ENCODE results near the gene NDEL1. TPM values are rescaled to one million over a fixed set of nuclear protein-coding genes. Genes with fewer than 3 reads are reported as not detected.

Gene NDEL1, protein sequence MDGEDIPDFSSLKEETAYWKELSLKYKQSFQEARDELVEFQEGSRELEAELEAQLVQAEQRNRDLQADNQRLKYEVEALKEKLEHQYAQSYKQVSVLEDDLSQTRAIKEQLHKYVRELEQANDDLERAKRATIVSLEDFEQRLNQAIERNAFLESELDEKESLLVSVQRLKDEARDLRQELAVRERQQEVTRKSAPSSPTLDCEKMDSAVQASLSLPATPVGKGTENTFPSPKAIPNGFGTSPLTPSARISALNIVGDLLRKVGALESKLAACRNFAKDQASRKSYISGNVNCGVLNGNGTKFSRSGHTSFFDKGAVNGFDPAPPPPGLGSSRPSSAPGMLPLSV
- 84.5 TPM for total RNA-seq

DNA sequence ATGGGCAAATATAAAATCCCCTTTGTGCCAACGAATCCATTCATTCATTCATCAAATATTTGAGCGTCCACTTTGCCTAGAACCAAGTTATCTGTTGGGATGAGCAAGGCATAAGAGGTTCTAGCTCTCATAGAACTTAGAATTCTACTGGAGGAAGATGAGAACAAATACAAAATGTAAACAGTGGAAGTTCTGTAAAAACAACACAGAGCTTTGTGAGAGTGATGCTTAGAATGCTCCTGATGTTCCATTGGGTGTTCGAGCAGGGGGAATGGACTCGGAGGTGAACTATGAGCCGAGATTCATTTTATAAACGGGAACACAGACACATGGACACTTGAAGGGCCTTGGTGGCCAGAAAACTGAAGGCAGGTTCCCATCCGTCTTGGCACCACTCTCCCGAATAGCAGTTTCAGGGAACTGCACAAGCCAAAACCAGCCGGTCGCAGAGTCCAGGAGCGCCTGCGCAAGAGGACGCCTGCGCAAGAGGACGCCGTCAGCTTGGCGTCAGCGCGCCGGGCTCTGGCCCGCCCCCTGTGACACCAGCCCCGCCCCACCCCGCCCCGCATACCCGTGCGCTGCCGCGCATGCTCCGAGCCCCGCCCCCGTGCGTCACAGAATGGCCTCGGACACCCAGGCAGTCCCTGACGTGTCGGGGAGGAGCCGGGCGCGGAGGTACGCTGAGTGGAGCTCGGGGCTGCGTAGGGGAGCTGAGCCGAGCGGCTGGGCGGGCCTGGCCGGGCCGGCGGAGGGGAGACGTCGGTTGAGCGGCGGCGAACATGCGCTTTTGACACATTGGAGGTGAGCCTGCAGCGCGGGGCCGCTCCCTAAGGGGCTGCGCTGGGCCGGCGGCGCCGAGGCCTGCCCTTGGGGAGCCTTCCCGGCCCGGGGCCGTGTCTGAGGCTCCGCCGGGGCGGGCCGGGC, at the start of gene NDEL1:
NDEL1 (plus strand) TSS at position 640 of the 924 bp plus-strand sequence. CDS start 8,388 bp downstream, outside the sequence.
- DNase-seq (ENCODE audit: low spot score), result peak; percentile 99

GRCh38 chr17:8386841-8387240, 48.8 kb upstream of the NDEL1 start:
- DNase-seq (ENCODE audit: low spot score), result no peak

DNA sequence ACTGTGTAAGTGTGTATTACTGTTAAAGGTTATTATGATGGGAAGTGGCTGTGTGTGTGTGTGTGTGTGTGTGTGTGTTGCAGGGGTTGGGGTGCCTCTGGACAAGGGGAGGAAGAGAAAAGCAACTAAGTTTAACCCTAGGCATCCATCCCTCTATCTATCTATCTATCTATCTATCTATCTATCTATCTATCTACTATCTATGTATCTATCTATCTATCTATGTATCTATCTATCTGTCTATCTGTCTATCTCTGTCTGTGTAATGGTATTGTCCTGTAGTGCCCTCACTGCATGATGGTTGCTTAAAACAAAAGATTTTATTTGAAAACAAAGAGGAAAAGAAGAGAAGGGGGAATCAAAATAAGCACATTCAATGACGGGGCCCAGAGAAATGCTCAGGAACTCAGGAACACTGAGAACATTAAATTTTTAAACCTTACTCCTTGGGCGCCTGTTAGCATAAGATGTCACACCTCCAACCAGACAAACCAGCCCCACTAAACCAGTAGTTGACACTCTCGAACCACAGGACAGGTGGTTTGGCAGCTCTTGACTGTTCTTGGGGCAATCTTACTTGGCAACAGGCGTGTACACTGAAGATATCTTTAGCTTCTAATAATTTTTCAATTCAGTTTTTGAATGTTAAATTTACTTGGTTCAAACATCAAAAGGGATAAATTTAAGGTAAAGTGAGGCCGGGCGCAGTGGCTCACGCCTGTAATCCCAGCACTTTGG, 47.6 kb upstream of the NDEL1 start:
- no peak for DNase-seq (ENCODE audit: low spot score)

DNA sequence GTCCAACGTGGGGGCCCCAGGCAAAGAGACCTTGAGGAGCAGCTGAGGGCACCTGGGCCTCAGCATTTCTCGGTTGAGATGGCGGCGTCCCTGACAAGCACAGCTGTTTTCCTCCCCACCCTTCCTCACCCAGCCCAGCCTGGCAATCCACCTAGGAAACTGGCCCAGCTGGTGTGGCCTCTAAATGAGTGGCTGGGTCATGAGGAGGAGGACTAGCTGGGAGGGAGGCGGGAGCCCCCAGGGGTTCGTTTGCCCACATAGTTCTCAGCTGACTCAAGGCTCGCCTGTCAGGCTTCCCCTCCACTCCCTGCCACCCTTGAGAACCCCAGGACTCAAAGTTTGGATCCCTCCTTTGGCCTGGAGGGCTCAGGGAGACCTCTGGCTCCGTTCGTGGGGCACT, 44.0 kb upstream of the NDEL1 start:
- DNase-seq (ENCODE audit: low spot score), result no peak

- DNase-seq (ENCODE audit: low spot score), result no peak
These were observed 43.4 kb upstream of the NDEL1 start for GRCh38 chr17:8392274-8392673.

GRCh38 chr17:8392674-8393469, 42.8 kb upstream of the NDEL1 start:
- DNase-seq (ENCODE audit: low spot score), result no peak

DNA sequence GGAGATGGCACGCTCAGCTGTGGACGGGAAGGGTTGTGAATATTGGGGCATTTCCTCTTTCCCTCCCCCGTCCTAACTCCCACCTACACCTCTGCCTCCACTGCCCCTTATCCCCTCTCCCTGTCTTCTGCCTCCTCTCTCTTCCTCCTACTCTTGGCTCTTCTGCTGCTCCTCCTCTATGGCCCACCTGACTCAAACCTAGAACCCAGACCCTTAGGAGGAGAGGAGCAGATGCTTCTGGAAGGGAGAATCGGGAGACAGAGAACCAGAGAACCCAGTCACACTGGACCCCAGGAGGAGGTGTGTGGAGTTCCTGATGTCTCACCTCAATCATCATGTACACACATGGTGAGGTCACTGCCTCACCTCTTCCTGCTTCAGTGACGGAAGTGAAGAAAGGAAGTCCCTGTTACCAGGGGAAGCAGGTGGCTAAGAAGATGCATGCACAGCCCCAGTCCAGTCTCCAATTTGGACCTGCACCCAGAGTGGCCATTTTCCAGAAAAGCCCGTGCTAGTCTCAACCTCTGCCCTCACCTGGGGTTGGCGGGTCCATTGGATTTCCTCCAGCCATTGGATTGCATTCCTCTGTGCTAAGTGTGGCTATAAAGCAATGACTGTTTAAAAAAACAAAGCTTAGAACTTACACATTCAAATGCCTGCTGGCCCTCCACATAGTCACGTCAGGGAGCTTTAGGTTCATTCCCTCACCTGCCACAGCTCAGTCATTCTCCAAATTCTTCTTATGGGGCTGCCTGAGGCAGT, 42.0 kb upstream of the NDEL1 start:
- DNase-seq (ENCODE audit: low spot score), result no peak

GRCh38 chr17:8394497-8394896, 41.2 kb upstream of the NDEL1 start:
- peak; percentile 18 for DNase-seq (ENCODE audit: low spot score)

DNA sequence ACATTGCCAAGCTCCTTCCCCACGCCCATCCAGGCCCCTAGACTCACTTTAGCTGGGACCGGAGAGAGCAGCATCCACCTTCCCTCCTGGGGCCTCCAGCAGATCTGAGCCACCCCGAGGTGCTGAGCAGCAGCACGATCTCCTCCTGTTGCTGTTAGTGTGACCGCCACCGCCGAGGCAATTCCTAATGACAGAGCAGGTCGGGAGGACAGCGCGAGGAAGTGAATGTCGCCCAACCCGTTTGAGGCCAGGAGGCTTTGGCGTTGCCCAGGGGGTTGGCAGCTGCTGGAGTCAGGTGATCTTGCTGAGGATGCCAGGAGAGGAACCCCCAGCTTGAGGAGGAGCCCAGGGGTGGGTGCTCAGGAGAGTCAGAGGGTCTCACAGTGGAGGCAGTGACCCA, 38.0 kb upstream of the NDEL1 start, which contains the start of gene RNF222:
RNF222 (minus strand) TSS at position 192 of the 400 bp plus-strand sequence. CDS start 4,366 bp downstream, outside the sequence.
- no peak for DNase-seq (ENCODE audit: low spot score)

DNA sequence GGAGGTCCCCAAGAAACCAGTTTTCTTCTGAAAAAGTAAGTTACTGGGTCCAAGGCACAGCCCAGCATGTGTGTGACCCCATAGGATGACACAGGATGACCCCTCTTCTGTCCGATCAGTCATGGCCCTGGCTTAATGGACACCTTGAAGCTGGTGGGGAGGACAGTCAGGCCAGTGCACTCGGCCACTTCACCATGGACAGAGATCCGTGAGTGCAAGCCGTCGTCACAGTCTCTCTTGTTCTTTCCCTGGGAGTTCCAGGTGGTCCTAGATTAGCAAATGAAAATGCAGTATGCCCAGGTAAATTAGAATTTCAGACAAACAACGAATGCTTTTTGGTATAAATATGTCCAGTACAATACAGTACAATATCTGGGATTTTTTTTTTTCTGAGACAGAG, 36.7 kb upstream of the NDEL1 start:
- DNase-seq (ENCODE audit: low spot score), result no peak

DNA sequence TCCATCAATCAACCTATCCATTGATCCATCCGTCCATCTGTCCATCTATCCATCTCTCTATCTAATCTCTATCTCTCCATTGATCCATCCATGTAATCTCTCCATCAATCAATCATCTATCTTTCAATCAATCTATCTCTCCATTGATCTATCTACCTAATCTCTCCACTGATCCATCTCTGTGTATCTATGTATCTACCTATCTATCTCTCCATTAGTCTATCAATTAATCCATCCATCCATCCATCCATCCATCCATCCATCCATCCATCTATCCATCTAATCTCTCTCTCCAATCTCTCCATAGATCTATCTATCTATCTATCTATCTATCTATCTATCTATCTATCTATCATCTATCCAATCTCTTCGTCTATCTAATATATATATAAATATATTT, 34.6 kb upstream of the NDEL1 start:
- DNase-seq (ENCODE audit: low spot score), result no peak

GRCh38 chr17:8402921-8403536, 32.7 kb upstream of the NDEL1 start:
- no peak for DNase-seq (ENCODE audit: low spot score)

GRCh38 chr17:8405499-8406016, 30.1 kb upstream of the NDEL1 start:
- DNase-seq (ENCODE audit: low spot score), result no peak

- DNase-seq (ENCODE audit: low spot score), result no peak
These were observed 29.5 kb upstream of the NDEL1 start for GRCh38 chr17:8406174-8406573.

DNA sequence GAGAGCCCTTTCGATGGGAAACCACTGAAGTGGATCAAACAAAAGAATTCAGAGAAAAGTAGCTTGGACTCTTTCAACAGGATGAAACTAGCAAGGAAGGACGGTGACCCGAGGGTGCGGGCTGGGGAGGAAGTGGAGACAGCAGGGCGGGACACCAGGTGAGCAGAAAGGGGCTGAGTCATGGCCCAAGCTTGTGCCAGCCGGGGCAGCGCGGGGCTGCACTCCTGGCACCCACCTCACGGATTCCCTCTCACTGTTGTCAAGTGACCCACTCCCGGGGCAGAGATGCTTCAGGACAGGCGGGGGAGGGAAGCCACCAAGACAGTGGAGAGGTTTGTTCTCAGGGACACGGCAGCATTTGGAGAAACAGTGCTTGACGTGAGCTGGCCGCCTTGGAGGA, 27.3 kb upstream of the NDEL1 start:
- peak; percentile 70 for DNase-seq (ENCODE audit: low spot score)

GRCh38 chr17:8409966-8410882, 25.5 kb upstream of the NDEL1 start:
- peak; percentile 92 for DNase-seq (ENCODE audit: low spot score)

- DNase-seq (ENCODE audit: low spot score), result no peak
These were observed 24.8 kb upstream of the NDEL1 start for GRCh38 chr17:8410883-8411238.

DNA sequence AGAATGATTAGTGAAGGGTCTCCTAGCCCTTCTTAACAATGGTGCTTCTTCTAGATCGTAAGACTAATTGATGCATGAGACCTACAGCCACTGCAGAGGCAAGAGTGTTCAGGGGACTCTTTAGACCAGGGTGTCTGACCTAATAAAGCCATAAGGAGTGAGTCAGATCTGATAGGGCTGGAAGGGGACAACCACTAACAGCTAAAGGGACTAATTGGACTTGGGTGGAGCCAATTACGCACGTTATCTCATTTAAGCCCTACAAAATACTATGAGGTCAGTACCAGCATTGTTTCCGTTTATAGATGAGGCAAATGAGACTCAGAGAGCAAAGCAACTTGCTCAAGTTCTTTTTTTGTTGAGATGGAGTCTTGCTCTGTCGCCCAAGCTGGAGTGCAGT, 23.6 kb upstream of the NDEL1 start:
- no peak for DNase-seq (ENCODE audit: low spot score)

- no peak for DNase-seq (ENCODE audit: low spot score)
These were observed 22.4 kb upstream of the NDEL1 start for GRCh38 chr17:8413328-8413727.

Measured in ureter (tissue), 1 donor.